A549 (cell line): ENCODE measurements around the gene LRP6. TPM values are rescaled to one million over a fixed set of nuclear protein-coding genes. Genes with fewer than 3 reads are reported as not detected.
A peak's percentile ranks its signal among the peaks of the same experiment; 100 is the strongest.

ENCODE experiments used
- ATAC-seq, 2 experiments: fragments of 200-7000 bp in 1 of 2; fragments of >200 bp in 1 of 2; cut with Nextera tagmentation in 1 of 2; cut with Tn5 transposase in 1 of 2; 3 replicates each; pipeline versions ENCODE4 v1.8.0 to v1.9.1; 2018 to 2020; ENCODE audit warnings: mild to moderate bottlenecking in 1 of 2, moderate library complexity in 1 of 2
- CTCF ChIA-PET: fragments of 300-600 bp; sonication (Branson Sonifier 250); formaldehyde crosslinking; extraction: SDS; loops from one replicate; lab custom pipeline; 2021; ENCODE audit warnings: antibody characterized with exemption, inconsistent platforms; lab: Yijun Ruan, JAX
- POLR2A ChIA-PET: fragments of 350-600 bp; formaldehyde crosslinking; extraction: SDS; loops from one replicate; lab custom pipeline; 2021; ENCODE audit warnings: antibody characterized with exemption, inconsistent platforms; lab: Yijun Ruan, JAX
- DNase-seq, 2 experiments: peaks; one replicate each; pipeline versions ENCODE4 v3.0.0 to v3.0.0-alpha.2; 2011 to 2016; ENCODE audit warnings: low read depth in 1 of 2, low spot score in 1 of 2
- FAIRE-seq: peaks from 2 replicates; lab custom pipeline; 2011; peaks lifted over from hg19 to GRCh38; lab: Jason Lieb, UNC
- H3K27ac ChIP-seq, 2 experiments: fragments of >200 bp; sonication (Bioruptor Twin); formaldehyde crosslinking; 3 replicates each; pipeline ENCODE4 v1.5.1; 2016 to 2017
- H3K4me1 ChIP-seq: fragments of >200 bp; sonication (Bioruptor Twin); formaldehyde crosslinking; 3 replicates; pipeline ENCODE4 v1.6.1; 2016
- H3K4me2 ChIP-seq: fragments of >200 bp; sonication (Bioruptor Twin); formaldehyde crosslinking; 3 replicates; pipeline ENCODE4 v1.6.1; 2016
- H3K4me3 ChIP-seq: fragments of >200 bp; sonication (Bioruptor Twin); formaldehyde crosslinking; 3 replicates; pipeline ENCODE4 v1.5.1; 2016
- H3K9me3 ChIP-seq: fragments of >200 bp; sonication (Bioruptor Twin); formaldehyde crosslinking; 3 replicates; pipeline ENCODE4 v1.6.1; 2016
- BHLHE40 ChIP-seq: IDR thresholded peaks from 2 replicates; pipeline ENCODE4 v1.6.1; 2012; ENCODE audit warnings: low read depth, low read length, inconsistent platforms
- CBX2 ChIP-seq: fragments of 200-600 bp; sonication (generic); IDR thresholded peaks from 2 replicates; pipeline ENCODE4 v1.6.1; 2016; ENCODE audit warnings: low read depth, mild to moderate bottlenecking, borderline replicate concordance
- CHD2 ChIP-seq: fragments of 150-350 bp; IDR thresholded peaks from 2 replicates; pipeline ENCODE4 v1.6.1; 2014; ENCODE audit warnings: low read length; ENCODE audit not compliant: partially characterized antibody
- EHMT2 ChIP-seq: fragments of 200-600 bp; sonication (generic); IDR thresholded peaks from 2 replicates; pipeline ENCODE4 v1.6.1; 2016; ENCODE audit warnings: antibody characterized with exemption, low read depth, mild to moderate bottlenecking, moderate library complexity
- ELK1 ChIP-seq: fragments of 150-350 bp; IDR thresholded peaks from 2 replicates; pipeline ENCODE4 v1.6.1; 2014; ENCODE audit warnings: low read depth, mild to moderate bottlenecking, low read length
- GATA3 ChIP-seq: IDR thresholded peaks from 2 replicates; pipeline ENCODE4 v1.6.1; 2012; ENCODE audit warnings: borderline replicate concordance
- HDAC2 ChIP-seq: fragments of 200-600 bp; sonication (generic); IDR thresholded peaks from 2 replicates; pipeline ENCODE4 v1.6.1; 2016
- HMGXB4 ChIP-seq: fragments of 250-450 bp; sonication (Bioruptor Pico); IDR thresholded peaks from 2 replicates; pipeline ENCODE4 v1.5.0; 2021; ENCODE audit warnings: mild to moderate bottlenecking, moderate library complexity, borderline replicate concordance
- JUN ChIP-seq, 2 experiments: fragments of >200 bp; sonication (Bioruptor Twin); formaldehyde crosslinking; IDR thresholded peaks; 2 replicates in 1 of 2; 3 replicates in 1 of 2; pipeline ENCODE4 v1.6.1; 2016 to 2017
- JUNB ChIP-seq: fragments of >200 bp; sonication (Bioruptor Twin); formaldehyde crosslinking; IDR thresholded peaks from 2 replicates; pipeline ENCODE4 v1.6.1; 2016
- MAFK ChIP-seq: fragments of 450-650 bp; IDR thresholded peaks from 2 replicates; pipeline ENCODE4 v1.6.1; 2014; ENCODE audit not compliant: partially characterized antibody
- MAZ ChIP-seq: fragments of 150-350 bp; IDR thresholded peaks from 2 replicates; pipeline ENCODE4 v1.6.1; 2014; ENCODE audit warnings: antibody characterized with exemption, low read depth, low read length, borderline replicate concordance
- PBX3 ChIP-seq: IDR thresholded peaks from 2 replicates; pipeline ENCODE4 v1.6.1; 2012
- POLR2A ChIP-seq: IDR thresholded peaks from 2 replicates; pipeline ENCODE4 v1.6.1; 2012; ENCODE audit warnings: mild to moderate bottlenecking, low read length
- RAD21 ChIP-seq, 2 experiments: fragments of >200 bp in 1 of 2; sonication (Bioruptor Twin) in 1 of 2; formaldehyde crosslinking in 1 of 2; IDR thresholded peaks in 1 of 2; conservative IDR thresholded peaks in 1 of 2; 2 replicates in 1 of 2; 3 replicates in 1 of 2; pipeline ENCODE4 v1.6.1; 2012 to 2018; ENCODE audit warnings: inconsistent platforms in 1 of 2
- RCOR1 ChIP-seq: fragments of 150-350 bp; IDR thresholded peaks from 2 replicates; pipeline ENCODE4 v1.6.1; 2014; ENCODE audit warnings: antibody characterized with exemption, low read length, low read depth
- RNF2 ChIP-seq: fragments of 200-600 bp; sonication (generic); IDR thresholded peaks from 2 replicates; pipeline ENCODE4 v1.6.1; 2016; ENCODE audit warnings: low read depth, mild to moderate bottlenecking, antibody characterized with exemption, moderate library complexity, borderline replicate concordance
- TFCP2L1 ChIP-seq: fragments of 250-450 bp; sonication (Bioruptor Pico); IDR thresholded peaks from 2 replicates; pipeline ENCODE4 v1.5.0; 2021; ENCODE audit warnings: mild to moderate bottlenecking
- WGBS: methylation state at CpG from one replicate; pipeline ENCODE4 v1.1.6; 2017; ENCODE audit errors: missing lambda C conversion rate; 5-methylcytosine and 5-hydroxymethylcytosine counted together
- polyA plus RNA-seq, 4 experiments: library from polyadenylated mRNA; depleted of rRNA in 3 of 4; stranded (reverse); fragments of >200 nt; fragmentation: RNase III in 1 of 4; extraction: RNeasy Plus Mini Kit Qiagen cat#74134 plus additional on column Dnase treatment in 1 of 4; gene quantifications; 2 replicates in 3 of 4; 3 replicates in 1 of 4; pipeline ENCODE4 v1.2.3, GENCODE V29; 2011 to 2017
- TF ChIP-seq, protein P1 (sequence below): fragments of 450-650 bp; IDR thresholded peaks from 2 replicates; pipeline ENCODE4 v1.6.1; 2014; ENCODE audit warnings: antibody characterized with exemption

Gene LRP6
- polyA plus RNA-seq, 2 of the 4 experiments (the other 2 are of a cell fraction), result 26.6 to 50.3 TPM

GRCh38 chr12:12275874-12276273, 9.0 kb upstream of the LRP6 start:
- no peak overlapping the region for H3K4me3 ChIP-seq
- peaks cover 18% of the 10 kb centered on the region for H3K4me1 ChIP-seq
- TF ChIP-seq HMGXB4 (no peak), HDAC2 (no peak), TFCP2L1 (CRISPR knock-in tag) (no peak), JUN (IDR thresholded peaks at IDR 0.05) (no peak), ELK1 (no peak), MAFK (no peak)
- ATAC-seq, result no peak
- no peak overlapping the region for H3K4me2 ChIP-seq
- POLR2A ChIA-PET, result no interaction called here
- DNase-seq, result no peak
- no peak overlapping the region for H3K27ac ChIP-seq
- CTCF ChIA-PET, result no interaction called here
- FAIRE-seq, result no peak
- 93% methylated on average over 6 of the region's 6 CpGs for WGBS
- H3K9me3 ChIP-seq, result peaks cover 6% of the 10 kb centered on the region; the same call in 1 of the 3 replicates

GRCh38 chr12:12273291-12273957, 6.6 kb upstream of the LRP6 start:
- WGBS, result 57% methylated on average over 4 of the region's 4 CpGs
- FAIRE-seq (peak; percentile 28), ATAC-seq (peak; percentile 39 to 54; a peak in 5 of 6 replicates), DNase-seq (no peak)
- H3K9me3 ChIP-seq, result peaks cover 6% of the 10 kb centered on the region; the same call in 1 of the 3 replicates
- no peak for TF ChIP-seq PBX3
- no peak for TF ChIP-seq CHD2
- no peak for TF ChIP-seq RCOR1
- TF ChIP-seq RAD21 (conservative IDR thresholded peaks at IDR 0.05 in 1 of 2, IDR thresholded peaks at IDR 0.05 in 1 of 2), result no peak
- no peak for TF ChIP-seq EHMT2
- no peak for TF ChIP-seq RNF2
- TF ChIP-seq MAZ, result no peak
- no peak for TF ChIP-seq JUN (IDR thresholded peaks at IDR 0.05)
- TF ChIP-seq JUNB, result no peak
- TF ChIP-seq POLR2A, result no peak
- TF ChIP-seq, protein P1, sequence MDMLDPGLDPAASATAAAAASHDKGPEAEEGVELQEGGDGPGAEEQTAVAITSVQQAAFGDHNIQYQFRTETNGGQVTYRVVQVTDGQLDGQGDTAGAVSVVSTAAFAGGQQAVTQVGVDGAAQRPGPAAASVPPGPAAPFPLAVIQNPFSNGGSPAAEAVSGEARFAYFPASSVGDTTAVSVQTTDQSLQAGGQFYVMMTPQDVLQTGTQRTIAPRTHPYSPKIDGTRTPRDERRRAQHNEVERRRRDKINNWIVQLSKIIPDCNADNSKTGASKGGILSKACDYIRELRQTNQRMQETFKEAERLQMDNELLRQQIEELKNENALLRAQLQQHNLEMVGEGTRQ, result no peak
- no peak for TF ChIP-seq BHLHE40
- peak overlapping the region; percentile 53 to 65 for H3K27ac ChIP-seq
- ChIA-PET CTCF (interaction anchor here (1.3 to 1.4 kb wide), 2 partner anchors 55 to 191 kb away, joined by 3 to 4 read pairs; no protein-coding TSS in a partner anchor), POLR2A (no interaction called here)
- H3K4me3 ChIP-seq, result no peak overlapping the region
- H3K4me1 ChIP-seq, result peaks cover 18% of the 10 kb centered on the region
- H3K4me2 ChIP-seq, result peak overlapping the region; percentile 51

DNA sequence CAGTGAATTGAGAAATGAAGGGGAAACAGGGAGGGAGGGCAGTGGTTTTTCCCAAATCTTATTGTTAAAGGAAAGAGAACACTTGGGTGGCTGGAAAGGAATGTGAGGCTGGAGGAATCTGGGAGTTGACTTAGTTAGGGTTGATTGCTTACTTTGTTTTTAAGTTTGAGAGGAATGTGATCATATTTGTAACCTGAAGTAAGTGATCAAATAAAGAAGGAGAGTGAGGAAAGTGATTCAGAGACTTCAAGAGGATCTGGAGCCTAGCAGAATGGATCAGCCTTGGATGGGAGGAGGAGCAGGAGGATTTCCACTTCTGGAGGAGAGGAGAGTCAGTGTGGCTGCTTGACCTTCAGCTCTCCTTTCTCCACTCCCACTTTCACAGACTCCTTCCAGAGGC, 6.0 kb upstream of the LRP6 start:
- Histone ChIP-seq H3K4me2 (peak overlapping the region; percentile 51), H3K4me1 (peaks cover 21% of the 10 kb centered on the region)
- POLR2A ChIA-PET, result no interaction called here
- TF ChIP-seq GATA3, result peak; percentile 35; the same call in 1 of the 2 replicates
- TF ChIP-seq CBX2, result no peak
- TF ChIP-seq, all 56 proteins: peak for 1
- Histone ChIP-seq H3K4me3 (no peak overlapping the region), H3K9me3 (peaks cover 6% of the 10 kb centered on the region; the same call in 1 of the 3 replicates), H3K27ac (peak overlapping the region; percentile 53 to 65)
- DNase-seq, result peak in 1 of 2 experiments; percentile 51
- no peak for FAIRE-seq
- peak; percentile 78 to 86 for ATAC-seq
- CTCF ChIA-PET, result interaction anchor here (1.4 kb wide), 1 partner anchor 55 kb away, joined by 4 read pairs; no protein-coding TSS in a partner anchor
